ENCODE data around the gene APBA2.

- TF ChIP-seq CTCF (IDR thresholded peaks at IDR 0.05) (no peak), EP300 (IDR thresholded peaks at IDR 0.05) (no peak)
Measured at GRCh38 chr15:28918141-28918983, 32.6 kb downstream of the APBA2 start.

Measured in upper lobe of left lung (tissue), 4 donors.